CD14-positive monocyte (primary cell): ENCODE data around the gene PRORP. TPM values are rescaled to one million over a fixed set of nuclear protein-coding genes. Genes with fewer than 3 reads are reported as not detected.

Experiments used
- DNase-seq, 3 donors: peaks; one replicate each; pipeline ENCODE4 v3.0.0-alpha.2; 2011 to 2022
- H2AFZ ChIP-seq: 2 replicates; pipeline ENCODE4 v1.6.0; 2012; ENCODE audit warnings: mild to moderate bottlenecking, low read depth, low read length, inconsistent platforms; ENCODE audit not compliant: insufficient read depth, poor library complexity, severe bottlenecking
- H3K27ac ChIP-seq, 2 donors: 1 replicate in 1 of 2; 2 replicates in 1 of 2; pipeline ENCODE4 v1.5.1; 2012 to 2013; ENCODE audit warnings: low read length in 2 of 2, control low read depth in 1 of 2, inconsistent platforms in 1 of 2, low read depth in 1 of 2, mild to moderate bottlenecking in 1 of 2
- H3K27me3 ChIP-seq, 2 donors: one replicate each; pipeline versions ENCODE4 v1.6.0 to v1.6.1; 2011 to 2013; ENCODE audit warnings: low read length in 2 of 2; ENCODE audit not compliant: control insufficient read depth in 2 of 2, insufficient read depth in 2 of 2
- H3K36me3 ChIP-seq, 2 donors: replicated peaks in 1 of 2; 1 replicate in 1 of 2; 2 replicates in 1 of 2; pipeline versions ENCODE4 v1.5.1 to v1.6.1; 2012 to 2013; ENCODE audit warnings: low read length in 2 of 2, control low read depth in 1 of 2, inconsistent platforms in 1 of 2, mild to moderate bottlenecking in 1 of 2; ENCODE audit not compliant: insufficient read depth in 2 of 2, control insufficient read depth in 1 of 2
- H3K4me1 ChIP-seq, 2 donors: 1 replicate in 1 of 2; 2 replicates in 1 of 2; pipeline versions ENCODE4 v1.5.1 to v1.6.1; 2012 to 2013; ENCODE audit warnings: low read length in 2 of 2, control low read depth in 1 of 2, inconsistent platforms in 1 of 2, mild to moderate bottlenecking in 1 of 2, moderate library complexity in 1 of 2; ENCODE audit not compliant: insufficient read depth in 2 of 2, control insufficient read depth in 1 of 2
- H3K4me2 ChIP-seq: replicated peaks from 2 replicates; pipeline ENCODE3; 2012; ENCODE audit warnings: low read length, moderate library complexity, mild to moderate bottlenecking; ENCODE audit not compliant: poor library complexity, severe bottlenecking; ENCODE audit errors: extremely low read depth
- H3K4me3 ChIP-seq, 3 experiments: fragments of 200-600 bp in 1 of 3; sonication (generic) in 1 of 3; replicated peaks in 1 of 3; 1 replicate in 2 of 3; 2 replicates in 1 of 3; pipeline ENCODE4 v1.5.1; 2011 to 2013; ENCODE audit warnings: low read length in 3 of 3, mild to moderate bottlenecking in 3 of 3, control low read depth in 2 of 3, low read depth in 2 of 3, inconsistent platforms in 1 of 3, moderate library complexity in 1 of 3
- H3K79me2 ChIP-seq: 2 replicates; pipeline ENCODE4 v1.6.0; 2012; ENCODE audit warnings: mild to moderate bottlenecking, control low read depth, inconsistent platforms, low read length, moderate library complexity; ENCODE audit not compliant: insufficient read depth
- H3K9ac ChIP-seq: 2 replicates; pipeline ENCODE4 v1.6.0; 2017; ENCODE audit warnings: low read length, mild to moderate bottlenecking; ENCODE audit not compliant: insufficient read depth, poor library complexity, severe bottlenecking
- H3K9me3 ChIP-seq, 2 donors: replicated peaks in 1 of 2; 1 replicate in 1 of 2; 2 replicates in 1 of 2; pipeline versions ENCODE4 v1.5.1 to v1.6.1; 2012 to 2013; ENCODE audit warnings: low read length in 2 of 2, control low read depth in 1 of 2; ENCODE audit not compliant: control insufficient read depth in 1 of 2, insufficient read depth in 1 of 2
- H4K20me1 ChIP-seq: 2 replicates; pipeline ENCODE4 v1.6.0; 2012; ENCODE audit warnings: mild to moderate bottlenecking, low read length, control low read depth, moderate library complexity; ENCODE audit not compliant: insufficient read depth
- H3K27ac Mint-ChIP-seq, 7 donors: one replicate each; pipeline ENCODE4 v1.8.0; 2020; ENCODE audit warnings: mild to moderate bottlenecking in 7 of 7, mixed read lengths in 7 of 7, moderate library complexity in 6 of 7, inconsistent platforms in 2 of 7
- H3K27me3 Mint-ChIP-seq, 3 donors: one replicate each; pipeline ENCODE4 v1.8.0; 2021 to 2022; ENCODE audit warnings: low read depth in 3 of 3, mild to moderate bottlenecking in 3 of 3, mixed read lengths in 3 of 3, moderate library complexity in 3 of 3, inconsistent platforms in 1 of 3
- H3K36me3 Mint-ChIP-seq, 2 donors: one replicate each; pipeline ENCODE4 v1.8.0; 2020; ENCODE audit warnings: mixed read lengths in 2 of 2, inconsistent platforms in 1 of 2, mild to moderate bottlenecking in 1 of 2
- H3K4me1 Mint-ChIP-seq: one replicate; pipeline ENCODE4 v1.8.0; 2020; ENCODE audit warnings: mild to moderate bottlenecking, mixed read lengths
- H3K4me3 Mint-ChIP-seq, 2 donors: one replicate each; pipeline ENCODE4 v1.8.0; 2020; ENCODE audit warnings: mild to moderate bottlenecking in 2 of 2, mixed read lengths in 2 of 2, moderate library complexity in 1 of 2
- H3K9me3 Mint-ChIP-seq, 7 donors: one replicate each; pipeline ENCODE4 v1.8.0; 2020 to 2022; ENCODE audit warnings: mixed read lengths in 7 of 7, mild to moderate bottlenecking in 6 of 7, moderate library complexity in 6 of 7, inconsistent platforms in 2 of 7
- CTCF ChIP-seq: fragments of 200-600 bp; IDR thresholded peaks from one replicate; pipeline ENCODE4 v1.8.0; 2022; ENCODE audit warnings: antibody characterized with exemption, mild to moderate bottlenecking
- WGBS: methylation state at CpG from one replicate; pipeline ENCODE4 v1.1.5; 2013; ENCODE audit warnings: missing lambda C conversion rate; ENCODE audit not compliant: insufficient coverage; 5-methylcytosine and 5-hydroxymethylcytosine counted together
- intact Hi-C, 2 donors: fragments of 100-400 bp; cut with micrococcal nuclease; formaldehyde crosslinking; loops; one replicate each; pipeline versions ENCODE4 v1.15.0 to v1.15.1; 2023
- polyA plus RNA-seq, 3 donors: library from polyadenylated mRNA; depleted of rRNA in 1 of 3; unstranded in 2 of 3; stranded (reverse) in 1 of 3; fragments of 300-500 nt in 2 of 3; fragments of >200 nt in 1 of 3; fragmentation: Illumina TruSeq in 2 of 3; gene quantifications; 1 replicate in 2 of 3; 2 replicates in 1 of 3; pipeline ENCODE4 v1.2.3, GENCODE V29; 2012 to 2021

The PRORP gene
- polyA plus RNA-seq, 3 donors, result 10.7 to 22.2 (median 17.9) TPM

DNA sequence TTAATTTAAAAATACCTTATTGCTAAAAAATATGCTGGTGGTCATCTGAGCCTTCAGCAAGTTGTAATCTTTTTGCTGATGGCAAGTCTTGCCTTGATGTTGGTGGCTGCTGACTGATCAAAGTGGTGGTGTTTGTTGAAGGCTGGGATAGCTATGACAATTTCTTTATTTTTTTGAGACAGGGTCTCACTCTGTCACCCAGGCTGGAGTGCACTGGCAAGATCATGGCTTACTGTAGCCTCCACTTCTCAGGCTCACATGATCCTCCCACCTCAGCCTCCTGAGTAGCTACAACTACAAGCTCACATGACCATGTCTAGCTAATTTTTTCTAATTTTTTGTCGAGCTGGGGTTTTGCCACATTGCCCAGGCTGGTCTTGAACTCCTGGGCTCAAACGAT, 24.8 kb downstream of the PRORP start:
- H3K4me3 Mint-ChIP-seq, result no peak overlapping the region

DNA sequence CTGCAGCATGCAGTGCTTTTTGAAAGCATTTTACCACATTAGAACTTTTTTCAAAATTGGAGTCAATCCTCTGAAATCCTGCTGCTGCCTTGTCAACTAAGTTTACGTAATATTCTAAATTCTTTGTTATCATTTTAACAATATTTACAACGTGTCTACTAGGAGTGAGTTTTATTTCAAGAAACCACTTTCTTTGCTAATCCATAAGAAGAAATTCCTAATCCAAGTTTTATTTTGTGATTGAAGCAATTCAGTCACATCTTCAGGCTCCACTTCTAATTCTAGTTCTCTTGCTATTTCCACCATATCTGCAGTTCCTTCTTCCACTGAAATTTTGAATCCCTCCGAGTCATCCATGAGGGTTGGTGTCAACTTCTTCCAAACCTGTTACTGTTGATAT, 25.4 kb downstream of the PRORP start:
- H3K36me3 Mint-ChIP-seq, result peaks cover 36 to 61% of the 10 kb centered on the region in 2 donors
- Histone ChIP-seq H4K20me1 (no peaks in the 10 kb centered on the region), H3K4me1 (no peaks in the 10 kb centered on the region), H3K27ac (no peak overlapping the region), H3K4me3 (no peak overlapping the region), H3K79me2 (peaks cover 6% of the 10 kb centered on the region), H2AFZ (no peak overlapping the region), H3K9ac (no peak overlapping the region), H3K27me3 (no peaks in the 10 kb centered on the region), H3K9me3 (no peaks in the 10 kb centered on the region), H3K36me3 (peaks cover 2 to 46% of the 10 kb centered on the region in 2 donors), H3K4me2 (no peak overlapping the region)
- H3K27ac Mint-ChIP-seq, result no peak overlapping the region
- H3K4me1 Mint-ChIP-seq, result no peaks in the 10 kb centered on the region
- TF ChIP-seq CTCF, result no peak
- no peak for DNase-seq
- no peaks in the 10 kb centered on the region for H3K27me3 Mint-ChIP-seq
- intact Hi-C loops, result loop anchor here in 1 of 2 donors (1.0 kb wide), 1 partner anchor 11 kb away; no protein-coding TSS in a partner anchor
- WGBS, result 100% methylated on average over 1 of the region's 3 CpGs
- peaks cover 0 to 5% (median 0%) of the 10 kb centered on the region in 7 donors for H3K9me3 Mint-ChIP-seq
- no peak overlapping the region for H3K4me3 Mint-ChIP-seq

More for the DNA sequence above, 24.8 kb downstream of the PRORP start:
- Mint-ChIP-seq H3K36me3 (peaks cover 36 to 61% of the 10 kb centered on the region in 2 donors), H3K4me1 (no peaks in the 10 kb centered on the region), H3K27ac (peak overlapping the region in 1 of 7 donors; percentile 46), H3K27me3 (no peaks in the 10 kb centered on the region), H3K9me3 (peaks cover 0 to 5% (median 0%) of the 10 kb centered on the region in 7 donors)
- peaks cover 6% of the 10 kb centered on the region for H3K79me2 ChIP-seq
- no peak for TF ChIP-seq CTCF
- no peaks in the 10 kb centered on the region for H3K4me1 ChIP-seq
- no peaks in the 10 kb centered on the region for H3K27me3 ChIP-seq
- intact Hi-C loops, result loop anchor here in 1 of 2 donors (1.0 kb wide), 1 partner anchor 11 kb away; no protein-coding TSS in a partner anchor
- H2AFZ ChIP-seq, result no peak overlapping the region
- H3K27ac ChIP-seq, result no peak overlapping the region
- H4K20me1 ChIP-seq, result no peaks in the 10 kb centered on the region
- no peak for DNase-seq
- no peak overlapping the region for H3K9ac ChIP-seq
- H3K4me3 ChIP-seq, result no peak overlapping the region
- H3K9me3 ChIP-seq, result no peaks in the 10 kb centered on the region
- WGBS, result no CpG with 5 or more reads among the region's 2 CpGs
- H3K36me3 ChIP-seq, result peaks cover 2 to 48% of the 10 kb centered on the region in 2 donors
- H3K4me2 ChIP-seq, result no peak overlapping the region
